Renal pelvis (tissue), 4 donors: Measurements from ENCODE around the gene PTPRA. TPM values are rescaled to one million over a fixed set of nuclear protein-coding genes. Genes with fewer than 3 reads are reported as not detected.
"Not testable (repeated sequence)": the region's sequence is repeated elsewhere in the genome, so short reads cannot be mapped to it uniquely, and the experiment has no call there.

ENCODE experiments used
- DNase-seq: peaks from one replicate; pipeline ENCODE4 v3.0.0-alpha.2; 2013
- polyA plus RNA-seq, 3 donors: library from polyadenylated mRNA; unstranded; fragments of 120-200 nt; gene quantifications; one replicate each; pipeline ENCODE4 v1.2.1, GENCODE V29; 2013; ENCODE audit not compliant: insufficient read length in 3 of 3

Gene PTPRA
- polyA plus RNA-seq, 3 donors: 90.2 to 95.8 (median 93.9) TPM

DNA sequence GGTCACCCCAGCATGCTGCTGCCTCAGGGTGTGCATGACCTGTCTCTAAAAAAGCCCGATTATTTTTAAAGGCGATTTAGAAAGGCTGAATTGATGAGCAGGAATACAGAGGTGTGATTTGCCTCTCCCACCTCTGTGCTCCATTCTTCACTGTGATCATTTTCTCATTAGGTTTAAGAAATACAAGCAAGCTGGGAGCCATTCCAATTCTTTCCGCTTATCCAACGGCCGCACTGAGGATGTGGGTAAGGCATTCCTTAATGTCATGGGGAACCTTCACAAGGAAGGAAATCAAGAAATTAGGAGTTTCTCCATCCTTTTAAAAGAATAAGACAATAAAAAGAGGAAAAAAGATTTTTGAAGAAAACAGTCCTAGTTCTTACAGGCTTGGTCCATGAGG, 114.6 kb downstream of the PTPRA start:
- DNase-seq: no peak

DNA sequence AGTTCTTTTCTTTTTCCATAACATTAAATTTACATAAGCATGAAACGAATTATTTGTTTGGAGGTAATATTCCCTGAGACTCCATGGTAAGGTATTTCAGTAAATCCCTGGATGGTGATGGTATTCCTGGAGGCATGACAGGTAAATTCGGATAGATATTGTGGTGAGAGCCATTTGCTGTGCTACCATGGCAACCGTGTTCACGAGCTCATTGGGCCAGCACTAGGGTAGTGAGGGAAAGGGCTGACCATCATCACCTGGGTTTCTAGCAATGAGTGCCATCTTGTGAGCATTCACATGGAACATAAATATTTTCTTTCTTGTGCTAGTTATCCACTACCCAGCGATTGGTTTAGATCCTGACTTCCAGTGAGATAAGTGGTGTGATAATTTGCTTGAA, 118.3 kb downstream of the PTPRA start:
- no peak for DNase-seq

DNA sequence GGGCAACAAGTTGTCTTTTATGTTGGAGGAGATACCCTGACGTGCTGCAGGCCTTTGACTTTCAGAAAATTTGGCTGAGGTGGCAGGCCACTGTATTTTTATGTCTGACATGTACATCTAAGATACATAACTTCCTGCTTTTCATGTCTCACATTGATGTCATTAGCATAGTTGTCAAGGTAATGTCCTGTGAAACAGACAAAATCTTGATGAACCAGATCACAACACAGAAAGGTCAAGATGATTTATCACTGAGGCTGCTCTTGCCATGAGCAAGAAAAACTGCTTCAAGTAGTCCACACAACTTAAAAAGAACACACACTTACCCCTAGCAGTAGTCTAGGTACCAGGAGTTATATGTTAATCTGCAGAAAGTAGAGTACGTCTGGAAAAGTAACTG, 120.0 kb downstream of the PTPRA start:
- DNase-seq: no peak

DNA sequence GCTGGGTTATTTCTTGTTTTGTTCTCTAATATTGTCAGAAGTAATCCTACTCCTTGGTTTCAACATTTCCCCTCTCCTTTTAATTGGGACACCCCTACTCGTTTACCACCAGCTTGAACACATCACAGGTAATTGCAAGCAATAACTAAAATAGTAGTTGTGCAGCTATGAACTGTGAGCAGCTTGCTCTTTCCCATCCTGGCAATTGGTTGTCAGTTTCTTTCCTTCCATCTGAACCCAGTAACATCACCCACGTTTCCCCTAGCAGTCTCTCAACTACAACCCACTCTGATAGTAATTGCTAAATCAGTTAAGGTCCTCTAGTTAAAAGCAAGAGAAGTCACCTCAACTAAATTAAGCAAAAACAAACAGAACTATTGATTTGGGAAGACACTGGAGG, 122.5 kb downstream of the PTPRA start:
- no peak for DNase-seq

DNA sequence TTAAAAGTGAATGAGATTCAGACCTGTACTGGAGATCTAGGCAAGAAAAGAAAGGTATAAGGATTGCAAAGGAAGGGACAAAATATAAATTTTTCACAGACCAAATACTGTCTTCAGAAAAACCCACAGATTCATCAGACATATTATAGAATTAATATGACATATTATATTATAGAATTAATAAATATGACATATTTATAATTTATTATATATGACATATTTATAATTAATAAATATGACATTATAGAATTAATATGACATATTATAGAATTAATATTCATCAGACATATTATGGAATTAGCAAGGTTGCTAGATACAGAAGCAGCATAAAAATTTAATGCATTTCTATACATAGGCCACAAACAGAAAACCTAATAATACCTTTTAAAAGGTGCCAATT, 125.4 kb downstream of the PTPRA start:
- no peak for DNase-seq

DNA sequence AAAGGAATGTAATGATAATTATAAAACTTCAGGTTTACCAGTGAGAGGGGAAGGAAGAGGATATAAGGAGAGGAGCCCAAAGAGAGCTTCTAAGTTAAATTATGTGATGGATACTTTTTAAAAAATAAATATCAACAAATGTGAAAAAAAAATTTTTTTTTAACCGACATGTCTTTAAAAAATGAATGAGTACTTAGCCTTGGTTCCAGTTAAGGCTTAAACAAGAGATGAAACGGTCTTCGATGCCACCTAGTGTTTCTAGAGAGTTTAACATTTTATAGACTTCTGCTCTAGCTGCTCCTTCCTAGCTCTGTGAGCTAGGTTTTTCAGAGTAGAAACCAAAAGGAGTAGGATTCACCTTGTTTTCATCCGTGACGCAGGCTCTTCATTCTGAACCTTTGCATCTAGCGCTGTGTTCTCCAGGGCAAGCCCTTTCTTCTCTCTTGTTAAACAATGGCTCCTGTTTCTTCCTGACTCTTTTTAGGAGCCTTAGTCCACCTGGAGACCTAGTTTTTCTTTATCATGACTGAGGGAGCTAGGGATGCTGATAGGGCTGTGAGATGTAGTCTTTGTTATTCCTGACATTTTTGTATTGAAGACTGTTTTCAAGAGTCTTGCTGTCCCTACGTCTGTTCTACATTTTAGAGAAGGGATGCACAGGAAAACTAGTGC, 127.7 kb downstream of the PTPRA start:
- peak; percentile 58 for DNase-seq

DNA sequence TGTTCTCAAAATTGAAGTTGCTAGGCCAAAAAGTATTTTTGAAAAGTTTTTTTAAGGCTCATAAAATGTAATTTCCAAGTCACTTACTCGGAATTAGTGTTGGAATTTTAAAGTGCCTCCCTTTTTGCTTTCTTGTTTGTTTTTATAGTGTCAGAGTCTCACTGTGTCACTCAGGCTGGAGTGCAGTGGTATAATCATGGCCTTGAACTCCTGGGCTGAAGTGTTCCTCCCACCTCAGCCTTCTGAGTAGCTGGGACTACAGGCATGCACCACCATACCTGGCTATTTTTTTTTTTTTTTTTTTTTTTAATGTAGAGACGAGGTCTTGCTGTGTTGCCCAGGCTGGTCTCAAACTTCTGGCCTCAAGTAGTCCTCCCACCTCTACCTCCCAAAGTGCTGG, 130.1 kb downstream of the PTPRA start:
- no peak for DNase-seq

DNA sequence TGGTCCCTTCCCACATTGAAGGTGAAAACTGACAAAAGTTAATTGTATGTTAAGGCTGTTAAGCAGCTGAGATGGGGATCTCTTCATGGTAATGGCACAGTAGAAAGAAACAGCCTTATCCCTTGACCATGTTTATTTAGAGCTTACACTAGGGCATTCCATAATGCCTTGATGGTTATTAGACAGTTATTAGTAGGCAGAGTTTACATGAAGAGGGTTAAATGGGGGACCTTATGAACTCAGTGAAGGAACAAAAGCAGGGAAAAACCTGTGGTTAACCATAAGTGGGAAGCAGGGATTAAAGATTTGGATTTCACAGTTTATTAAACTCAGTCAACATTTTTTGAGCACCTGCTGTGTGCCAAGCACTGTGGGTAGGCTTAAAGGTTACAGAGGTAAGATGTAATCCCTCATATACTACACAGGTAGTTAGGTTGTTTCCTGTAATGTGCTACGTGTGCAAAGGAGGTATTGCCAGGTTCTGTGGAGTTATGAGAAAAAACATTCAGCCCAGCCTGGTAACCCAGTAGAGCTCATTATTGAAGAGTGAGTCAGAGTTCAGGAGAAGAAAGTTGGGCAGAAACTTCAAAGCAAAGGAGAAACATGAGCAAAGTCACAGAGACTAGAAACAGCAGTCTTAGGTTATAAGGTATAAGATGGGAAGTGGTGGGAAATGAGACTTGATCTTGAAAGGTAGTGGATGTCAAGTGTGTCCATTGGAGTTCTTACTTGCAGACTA, 137.9 kb downstream of the PTPRA start:
- DNase-seq: no peak

DNA sequence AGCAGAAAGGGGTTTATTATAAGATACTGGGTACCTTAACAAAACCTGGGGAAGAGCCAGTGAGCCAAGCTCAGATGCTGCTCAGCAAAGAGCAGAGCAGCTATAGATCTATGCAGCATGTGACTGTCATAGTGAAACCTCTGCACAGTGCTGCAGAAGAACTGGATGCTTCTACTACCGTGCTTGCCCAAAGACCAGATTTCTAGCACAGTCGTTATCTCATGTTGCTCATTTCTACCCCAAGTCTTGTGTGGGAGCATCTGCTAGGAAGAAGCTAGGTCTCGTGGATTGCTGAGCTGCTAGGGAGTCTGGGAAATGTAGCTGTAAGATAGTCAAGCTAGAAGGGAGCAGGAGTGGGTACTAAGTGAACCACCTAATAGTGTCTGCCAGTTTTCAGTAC, 138.5 kb downstream of the PTPRA start:
- DNase-seq: no peak

DNA sequence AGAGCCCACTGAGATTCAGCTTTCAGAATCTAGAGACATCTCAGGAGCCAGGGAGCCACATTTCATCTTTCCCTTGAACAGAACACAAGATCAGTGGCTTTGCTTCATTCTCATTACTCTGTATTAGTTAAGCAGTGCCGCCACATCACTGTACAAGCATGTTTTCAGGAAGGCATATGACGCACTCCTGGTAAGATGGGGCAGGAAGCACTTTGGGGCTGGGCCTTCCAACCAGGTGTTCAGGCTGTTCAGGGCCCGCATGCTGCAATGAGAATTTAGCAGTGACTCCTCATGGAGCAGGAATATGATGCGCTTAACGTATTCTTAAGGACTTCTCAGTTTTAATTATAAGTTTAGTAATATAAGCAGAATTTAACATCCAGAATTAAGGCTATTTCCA, 140.5 kb downstream of the PTPRA start:
- DNase-seq: no peak

DNA sequence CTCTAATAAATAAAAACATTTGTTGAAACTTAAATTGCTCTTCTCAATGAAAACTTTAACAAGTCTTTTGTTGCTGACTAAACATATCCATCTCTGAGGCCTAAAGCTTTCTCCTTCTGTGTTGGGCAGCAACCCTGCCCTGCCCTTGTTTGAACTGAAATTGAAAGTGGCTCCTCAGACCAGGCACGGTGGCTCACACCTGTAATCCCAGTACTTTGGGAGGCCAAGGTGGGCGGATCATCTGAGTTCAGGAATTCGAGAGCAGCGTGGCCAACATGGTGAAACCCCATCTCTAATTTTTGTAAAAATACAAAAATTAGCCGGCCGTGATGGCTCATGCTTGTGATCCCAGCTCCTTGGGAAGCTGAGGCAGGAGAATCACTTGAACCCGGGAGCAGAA, 140.9 kb downstream of the PTPRA start:
- DNase-seq: no peak

DNA sequence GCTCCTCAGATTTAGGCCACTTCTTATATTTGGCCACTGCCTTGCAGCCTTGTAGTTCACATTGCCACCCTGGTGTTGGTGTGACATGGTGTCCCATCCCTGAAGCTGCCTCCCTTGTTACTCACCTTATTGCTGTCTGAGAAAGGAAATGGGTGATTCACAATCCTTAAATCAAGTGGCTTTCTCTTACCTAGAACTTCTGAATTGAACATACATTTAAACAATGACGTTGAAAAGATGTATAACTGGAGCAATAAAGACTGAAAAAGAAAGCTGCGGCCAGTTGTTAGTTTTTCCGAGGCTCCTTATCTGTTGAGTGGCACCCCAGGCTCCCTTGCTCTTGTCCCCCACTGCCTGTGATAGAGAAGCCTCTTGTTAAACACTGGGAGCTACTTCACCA, 141.4 kb downstream of the PTPRA start:
- DNase-seq: no peak

DNA sequence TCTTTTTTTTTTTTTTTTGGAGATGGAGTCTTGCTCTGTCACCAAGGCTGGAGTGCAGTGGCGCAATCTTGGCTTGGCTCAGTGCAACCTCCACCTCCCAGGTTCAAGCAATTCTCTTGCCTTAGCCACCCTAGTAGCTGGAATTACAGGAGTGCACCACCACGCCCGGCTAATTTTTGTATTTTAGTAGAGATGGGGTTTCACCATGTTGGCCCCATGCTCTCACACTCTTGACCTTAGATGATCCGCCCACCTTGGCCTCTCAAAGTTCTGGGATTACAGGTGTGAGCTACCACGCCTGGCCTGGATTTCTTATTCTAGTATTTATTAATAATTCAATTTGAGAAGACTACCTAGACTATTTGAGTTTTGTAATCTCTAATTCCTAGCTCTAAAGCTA, 142.0 kb downstream of the PTPRA start:
- DNase-seq: not testable (repeated sequence)

DNA sequence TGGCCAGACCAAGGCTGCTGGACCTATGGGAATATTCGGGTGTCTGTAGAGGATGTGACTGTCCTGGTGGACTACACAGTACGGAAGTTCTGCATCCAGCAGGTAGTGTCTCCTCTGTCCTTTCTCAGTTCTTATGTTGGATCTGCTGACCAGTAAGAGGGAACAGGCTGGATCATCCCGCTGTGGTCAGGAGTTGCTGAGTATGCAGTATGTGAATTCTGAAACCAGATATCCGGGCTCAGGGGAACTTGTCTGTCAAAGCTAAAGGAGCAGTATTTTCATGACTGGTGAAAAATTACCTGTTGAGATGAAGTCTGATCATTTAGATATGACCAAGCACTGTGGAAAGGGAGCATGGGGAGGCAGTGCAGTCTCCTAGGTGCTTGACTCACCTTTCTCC, 148.0 kb downstream of the PTPRA start:
- no peak for DNase-seq

DNA sequence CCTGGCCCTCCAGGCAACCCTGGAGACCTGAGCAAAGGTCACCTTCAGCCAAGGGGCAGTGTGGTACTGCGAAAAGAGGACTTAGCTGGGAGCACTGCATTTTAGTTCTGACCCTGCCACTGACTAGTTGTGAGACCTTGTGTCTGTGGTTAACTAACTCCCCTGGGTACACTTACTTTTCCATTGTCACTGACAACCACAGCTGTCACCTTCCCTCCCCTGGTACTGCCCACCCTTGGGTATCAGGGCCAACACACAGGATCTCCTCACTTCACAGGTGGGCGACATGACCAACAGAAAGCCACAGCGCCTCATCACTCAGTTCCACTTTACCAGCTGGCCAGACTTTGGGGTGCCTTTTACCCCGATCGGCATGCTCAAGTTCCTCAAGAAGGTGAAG, 148.5 kb downstream of the PTPRA start:
- no peak for DNase-seq

DNA sequence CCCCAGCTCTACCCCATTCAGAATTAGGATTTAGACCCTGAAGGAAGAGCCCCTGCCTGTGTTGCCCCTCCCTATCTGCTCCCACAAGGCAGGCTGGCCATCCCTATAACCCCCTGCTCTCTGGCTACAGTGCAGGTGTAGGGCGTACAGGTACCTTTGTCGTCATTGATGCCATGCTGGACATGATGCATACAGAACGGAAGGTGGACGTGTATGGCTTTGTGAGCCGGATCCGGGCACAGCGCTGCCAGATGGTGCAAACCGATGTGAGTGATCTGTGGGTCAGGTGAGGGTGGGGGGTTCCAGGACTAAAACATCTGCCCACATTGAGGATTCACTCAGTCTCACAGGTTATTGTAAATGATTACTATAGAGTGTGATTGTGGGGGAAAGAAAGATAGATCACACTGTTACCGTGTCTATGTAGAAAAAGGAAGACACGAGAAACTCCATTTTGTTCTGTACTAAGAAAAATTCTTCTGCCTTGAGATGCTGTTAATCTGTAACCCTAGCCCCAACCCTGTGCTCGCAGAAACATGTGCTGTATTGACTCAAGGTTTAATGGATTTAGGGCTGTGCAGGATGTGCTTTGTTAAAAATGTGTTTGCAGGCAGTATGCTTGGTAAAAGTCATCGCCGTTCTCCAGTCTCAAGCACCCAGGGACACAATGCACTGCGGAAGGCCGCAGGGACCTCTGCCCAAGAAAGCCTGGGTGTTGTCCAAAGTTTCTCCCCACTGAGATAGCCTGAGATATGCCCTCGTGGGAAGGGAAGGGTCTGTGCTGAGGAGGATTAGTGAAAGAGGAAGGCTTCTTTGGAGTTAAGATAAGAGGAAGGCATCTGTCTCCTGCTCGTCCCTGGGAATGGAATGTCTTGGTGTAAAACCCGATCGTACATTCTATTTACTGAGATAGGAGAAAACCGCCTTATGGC, 149.5 kb downstream of the PTPRA start:
- not testable (repeated sequence) for DNase-seq

DNA sequence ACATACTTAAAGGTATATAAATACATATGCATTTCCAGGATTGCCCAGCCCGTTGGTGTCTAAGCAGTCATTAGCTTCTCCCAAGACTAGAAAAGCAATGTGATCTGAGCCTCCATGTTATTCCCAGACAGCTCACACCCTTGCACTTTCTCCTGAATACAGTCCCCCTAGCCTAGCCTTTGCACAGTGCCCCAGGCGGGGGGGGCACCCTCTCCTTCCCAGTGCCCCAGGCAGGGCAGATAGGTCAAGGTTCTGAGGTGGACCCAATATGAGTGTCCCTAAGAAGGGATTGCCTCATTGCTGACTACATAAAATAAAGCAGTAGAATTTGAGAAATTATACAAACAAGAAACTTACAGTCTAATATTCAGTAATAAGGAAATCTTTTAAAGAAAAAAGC, 154.7 kb downstream of the PTPRA start:
- DNase-seq: no peak

DNA sequence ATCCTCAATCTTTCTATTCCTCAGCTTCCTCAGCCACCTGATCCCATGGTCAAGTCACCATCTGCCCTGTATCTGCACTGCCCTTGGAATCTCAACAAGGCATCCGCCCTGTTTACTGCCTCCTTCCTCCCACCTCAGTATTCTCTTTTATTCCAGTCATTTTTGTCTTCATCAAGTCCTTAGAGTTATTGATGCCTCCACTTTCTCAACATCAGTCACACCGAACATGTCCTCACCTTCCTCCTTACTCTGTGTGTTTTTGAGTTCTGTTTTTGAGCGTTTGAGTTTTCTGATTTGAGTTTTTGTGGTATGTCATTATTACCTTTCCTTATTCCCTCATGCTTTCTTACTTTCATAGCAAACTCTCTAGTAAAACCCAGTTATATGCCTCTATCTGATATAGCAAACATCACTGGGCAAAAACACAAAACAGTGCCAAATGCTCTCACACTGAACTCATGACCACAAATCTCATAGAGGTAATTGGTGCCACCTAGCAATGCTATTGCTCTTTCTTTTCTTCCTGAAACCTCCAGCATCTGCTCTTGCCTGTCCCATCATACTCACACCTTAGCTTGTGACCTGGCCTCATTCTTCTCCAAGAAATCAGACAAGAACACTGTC, 158.4 kb downstream of the PTPRA start:
- DNase-seq: no peak

DNA sequence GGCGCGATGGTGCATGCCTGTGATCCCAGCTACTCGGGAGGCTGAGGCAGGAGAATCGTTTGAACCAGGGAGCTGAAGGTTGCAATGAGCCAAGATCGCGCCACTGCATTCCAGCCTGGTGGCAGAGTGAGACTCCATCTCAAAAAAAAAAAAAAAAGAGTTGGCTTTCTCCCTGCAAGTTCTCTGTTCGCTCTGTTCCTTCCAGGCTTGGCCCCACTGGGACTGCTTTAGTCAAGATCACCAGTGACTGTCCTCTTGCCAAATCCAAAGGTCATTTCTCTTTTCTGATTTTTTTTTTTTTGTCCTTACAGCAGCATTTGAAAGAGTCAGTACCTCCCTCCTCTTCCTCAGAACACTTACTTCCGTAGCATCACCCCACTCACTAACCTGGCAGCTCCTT, 159.3 kb downstream of the PTPRA start:
- DNase-seq: no peak

DNA sequence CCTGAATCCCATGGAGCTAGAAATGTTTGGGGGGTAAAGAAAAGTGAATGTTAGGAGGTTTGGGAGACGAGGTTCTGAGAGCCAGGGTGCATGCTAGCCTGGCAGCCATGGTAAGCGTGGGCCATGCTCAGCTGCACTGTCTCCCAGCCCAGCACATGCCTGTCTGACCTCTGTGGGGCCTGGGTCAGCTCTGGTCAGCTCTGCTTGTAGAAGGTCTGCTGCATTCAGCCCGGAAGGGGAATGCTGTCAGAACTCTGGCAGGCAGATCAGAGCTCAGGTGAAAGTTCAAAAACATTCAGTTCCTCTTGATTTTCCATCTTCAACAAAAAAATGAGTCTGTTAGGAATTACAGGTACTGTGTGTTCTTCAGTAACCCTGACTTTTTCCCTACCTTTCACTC, 164.4 kb downstream of the PTPRA start:
- DNase-seq: no peak

DNA sequence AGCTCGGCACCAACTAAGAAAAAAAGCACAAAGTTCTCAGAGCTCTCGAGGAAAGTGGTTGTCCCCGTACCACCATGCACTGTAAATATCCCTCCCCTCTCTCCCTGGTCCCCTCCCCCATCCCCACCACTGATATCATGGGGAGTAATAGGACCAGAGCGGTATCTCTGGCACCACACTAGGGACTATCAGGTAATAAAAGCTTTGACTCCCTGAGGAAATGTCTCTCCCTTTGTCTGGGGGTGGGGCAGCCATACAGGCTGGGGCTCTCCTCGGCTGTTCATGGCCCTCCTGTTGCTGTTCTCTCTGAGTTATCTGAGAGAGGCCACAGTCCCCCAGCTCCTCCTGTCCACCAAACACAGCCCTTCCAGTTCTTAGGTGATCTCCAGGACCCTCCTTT, 165.2 kb downstream of the PTPRA start:
- DNase-seq: no peak

DNA sequence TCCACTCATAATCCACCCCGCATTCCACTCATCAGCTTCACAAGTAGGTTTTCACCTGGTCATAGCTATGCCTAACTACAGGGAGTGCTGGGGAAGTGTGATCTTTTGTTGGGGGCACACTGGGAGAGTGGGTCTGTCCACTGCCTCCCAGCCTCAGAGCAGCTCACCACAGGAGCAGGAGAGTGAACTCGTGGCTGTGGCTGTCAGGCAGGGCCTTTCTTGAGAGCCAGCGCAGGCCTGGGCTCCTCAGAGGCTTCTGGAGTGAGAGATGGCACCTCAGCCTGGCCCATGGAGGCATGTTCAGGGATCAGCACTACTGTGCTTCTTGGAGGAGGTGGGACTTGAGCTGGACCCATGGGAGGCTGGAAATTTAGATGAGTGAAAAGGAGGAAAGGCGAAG, 166.1 kb downstream of the PTPRA start:
- DNase-seq: no peak
